Measurements from ENCODE around the gene TEDDM1.

TEDDM1 gene

DNA sequence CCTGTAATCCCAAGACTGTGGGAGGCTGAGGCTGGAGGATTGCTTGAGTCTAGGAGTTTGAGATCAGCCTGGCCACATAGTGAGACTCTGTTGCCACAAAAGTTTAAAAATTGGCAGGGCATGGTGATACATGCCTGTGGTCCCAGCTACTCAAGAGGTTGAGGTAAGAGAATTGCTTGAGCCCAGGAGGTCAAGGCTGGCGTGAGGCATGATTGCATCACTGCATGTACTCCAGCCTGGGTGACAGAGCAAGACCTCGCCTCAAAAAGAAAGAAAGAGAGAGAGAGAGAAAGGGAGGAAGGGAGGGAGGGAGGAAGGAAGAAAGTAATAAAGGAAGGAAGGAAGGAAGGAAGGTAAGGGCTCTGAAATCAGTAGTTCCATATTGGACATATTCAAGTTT, 33.9 kb downstream of the TEDDM1 start:
- H3K27ac ChIP-seq, result no peak overlapping the region
- TF ChIP-seq, protein P1, sequence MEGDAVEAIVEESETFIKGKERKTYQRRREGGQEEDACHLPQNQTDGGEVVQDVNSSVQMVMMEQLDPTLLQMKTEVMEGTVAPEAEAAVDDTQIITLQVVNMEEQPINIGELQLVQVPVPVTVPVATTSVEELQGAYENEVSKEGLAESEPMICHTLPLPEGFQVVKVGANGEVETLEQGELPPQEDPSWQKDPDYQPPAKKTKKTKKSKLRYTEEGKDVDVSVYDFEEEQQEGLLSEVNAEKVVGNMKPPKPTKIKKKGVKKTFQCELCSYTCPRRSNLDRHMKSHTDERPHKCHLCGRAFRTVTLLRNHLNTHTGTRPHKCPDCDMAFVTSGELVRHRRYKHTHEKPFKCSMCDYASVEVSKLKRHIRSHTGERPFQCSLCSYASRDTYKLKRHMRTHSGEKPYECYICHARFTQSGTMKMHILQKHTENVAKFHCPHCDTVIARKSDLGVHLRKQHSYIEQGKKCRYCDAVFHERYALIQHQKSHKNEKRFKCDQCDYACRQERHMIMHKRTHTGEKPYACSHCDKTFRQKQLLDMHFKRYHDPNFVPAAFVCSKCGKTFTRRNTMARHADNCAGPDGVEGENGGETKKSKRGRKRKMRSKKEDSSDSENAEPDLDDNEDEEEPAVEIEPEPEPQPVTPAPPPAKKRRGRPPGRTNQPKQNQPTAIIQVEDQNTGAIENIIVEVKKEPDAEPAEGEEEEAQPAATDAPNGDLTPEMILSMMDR (conservative IDR thresholded peaks at IDR 0.05), result no peak
- TF ChIP-seq ZFX (IDR thresholded peaks at IDR 0.05), result no peak

DNA sequence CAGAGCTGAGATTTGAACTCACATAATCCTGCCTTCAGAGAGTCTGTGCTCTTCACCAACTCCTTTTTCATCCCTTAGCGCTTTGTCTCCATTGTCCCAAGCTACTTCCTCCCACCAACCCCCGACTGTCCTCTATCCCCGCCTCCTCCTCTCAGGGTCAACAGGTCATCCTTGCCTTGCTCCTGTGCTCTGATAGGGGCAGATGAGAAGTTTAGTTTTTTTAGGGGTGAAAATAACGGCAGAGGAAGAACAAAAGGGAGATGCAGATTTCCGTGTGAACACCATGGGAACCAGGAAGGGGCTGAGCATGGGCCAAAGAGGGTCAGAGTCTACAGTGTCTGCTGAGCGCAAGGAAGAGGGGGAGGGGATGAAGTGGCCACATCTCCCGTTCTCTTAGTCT, 40.8 kb downstream of the TEDDM1 start:
- H3K27ac ChIP-seq, result no peak overlapping the region
- TF ChIP-seq ZFX (IDR thresholded peaks at IDR 0.05), result no peak
- TF ChIP-seq, protein P1 (conservative IDR thresholded peaks at IDR 0.05), result no peak

DNA sequence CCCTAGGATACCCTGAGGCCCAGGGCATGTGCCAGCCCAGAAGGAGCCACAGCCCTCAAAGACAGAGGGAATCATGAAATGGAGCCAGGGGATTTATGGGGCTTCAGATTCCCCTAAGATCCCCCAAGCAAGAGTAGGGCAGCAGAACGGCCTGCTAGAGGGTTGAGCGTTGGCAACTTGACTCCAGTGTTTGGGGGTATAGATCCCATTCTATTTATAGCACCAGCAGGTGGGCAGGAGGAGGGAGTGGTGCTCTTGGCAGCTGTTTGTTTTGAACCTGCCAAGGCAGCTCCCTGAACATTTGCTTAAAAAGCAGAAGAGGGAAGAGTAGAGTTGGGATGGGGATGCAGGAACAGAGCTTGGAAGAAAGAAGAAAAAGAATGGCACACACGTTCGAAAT, 42.6 kb downstream of the TEDDM1 start:
- no peak for TF ChIP-seq ZFX (IDR thresholded peaks at IDR 0.05)
- TF ChIP-seq, protein P1 (conservative IDR thresholded peaks at IDR 0.05), result no peak
- no peak overlapping the region for H3K27ac ChIP-seq

GRCh38 chr1:182357171-182357570, 43.3 kb downstream of the TEDDM1 start:
- H3K27ac ChIP-seq, result no peak overlapping the region
- TF ChIP-seq, protein P1 (conservative IDR thresholded peaks at IDR 0.05), result no peak
- no peak for TF ChIP-seq ZFX (IDR thresholded peaks at IDR 0.05)

DNA sequence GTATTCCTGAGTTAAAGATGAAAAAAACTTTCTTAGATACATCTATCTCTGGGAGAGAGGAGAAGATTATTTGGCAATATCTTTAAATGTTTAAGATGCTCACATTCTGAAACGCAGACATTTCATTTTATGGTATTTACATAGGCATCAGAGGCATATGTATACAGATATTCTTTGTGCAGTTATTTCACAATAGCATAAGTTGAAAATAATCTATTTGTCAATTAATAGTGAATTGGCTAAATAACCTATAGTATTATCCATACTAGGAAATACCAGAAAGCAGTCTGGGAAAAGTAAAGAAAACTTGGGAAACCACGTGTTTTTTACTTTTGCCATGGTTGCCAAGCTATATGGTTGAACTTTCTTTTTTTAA, 44.8 kb downstream of the TEDDM1 start:
- TF ChIP-seq, protein P1 (conservative IDR thresholded peaks at IDR 0.05), result no peak
- no peak for TF ChIP-seq ZFX (IDR thresholded peaks at IDR 0.05)
- H3K27ac ChIP-seq, result no peak overlapping the region

DNA sequence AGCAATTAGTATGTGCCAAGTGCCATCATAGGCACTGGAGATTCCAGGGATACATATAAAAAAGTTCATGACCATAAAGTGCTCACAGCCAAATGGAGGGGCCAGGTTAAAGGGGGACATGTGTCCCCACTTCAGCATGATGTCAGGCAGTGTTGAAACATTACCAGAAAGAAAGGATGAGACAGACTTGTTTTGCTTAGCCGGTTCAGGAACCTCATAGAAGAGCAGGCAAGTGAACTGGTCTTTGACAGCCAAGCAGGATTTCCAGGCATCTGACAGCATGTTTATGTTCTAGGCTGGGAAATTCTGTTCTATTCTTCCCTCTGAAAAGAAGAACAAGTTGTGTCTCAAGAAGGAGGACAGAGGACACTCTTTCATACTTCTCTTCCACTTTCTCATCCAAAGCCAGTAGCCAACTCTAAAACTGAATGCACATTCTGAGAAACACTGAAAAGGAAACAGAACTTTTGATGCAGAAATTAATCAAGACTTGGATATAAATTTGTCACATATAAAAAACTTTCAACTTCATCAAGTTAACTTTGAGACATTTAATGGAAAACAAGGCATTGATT, 48.6 kb downstream of the TEDDM1 start:
- TF ChIP-seq, protein P1 (conservative IDR thresholded peaks at IDR 0.05), result no peak
- TF ChIP-seq ZFX (IDR thresholded peaks at IDR 0.05), result no peak
- no peak overlapping the region for H3K27ac ChIP-seq

DNA sequence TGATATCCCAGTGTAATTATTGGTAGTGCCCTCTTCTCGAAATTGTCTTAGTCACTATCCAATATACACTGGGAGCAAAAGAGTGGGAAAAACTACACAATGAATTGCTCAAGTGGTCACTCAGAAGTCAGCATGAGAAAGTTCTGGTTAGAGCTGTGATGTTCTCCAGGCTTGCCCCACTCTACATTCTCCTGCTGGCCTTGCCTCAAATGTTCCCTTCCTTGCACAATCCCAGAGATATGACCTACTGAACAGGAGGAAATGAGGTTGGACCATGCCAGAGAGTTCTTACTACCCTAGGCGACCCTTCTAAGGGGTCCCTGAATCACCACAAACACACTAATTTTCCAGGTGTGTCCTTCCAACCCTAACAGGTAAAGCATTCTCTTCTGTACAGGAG, 49.6 kb downstream of the TEDDM1 start:
- H3K27ac ChIP-seq, result no peak overlapping the region

More for the DNA sequence above, 49.6 kb downstream of the TEDDM1 start:
- TF ChIP-seq, protein P1 (conservative IDR thresholded peaks at IDR 0.05), result no peak
- no peak for TF ChIP-seq ZFX (IDR thresholded peaks at IDR 0.05)

Measured in C4-2B (cell line).